Measurements from ENCODE around the gene OR6A2.

Gene OR6A2

DNA sequence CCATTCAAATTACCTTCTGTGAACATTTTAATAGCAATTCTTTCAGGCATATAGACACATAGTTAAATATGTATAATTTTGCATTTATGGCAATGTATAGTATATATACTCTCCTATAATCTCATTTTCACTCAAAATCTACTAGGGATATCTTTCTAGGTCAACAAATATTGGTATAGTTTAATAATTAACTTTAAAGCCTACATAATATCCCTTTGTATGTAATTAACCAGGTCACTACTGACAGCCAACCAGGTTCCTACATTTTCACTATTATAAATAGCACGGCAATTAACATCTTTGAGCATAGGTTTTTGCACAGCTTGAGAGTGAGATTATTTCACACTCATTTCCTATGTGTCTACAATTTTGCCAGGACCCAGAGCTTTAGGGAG is 43.5 kb downstream of the OR6A2 start:
- DNase-seq (ENCODE audit: low spot score) = no peak

DNA sequence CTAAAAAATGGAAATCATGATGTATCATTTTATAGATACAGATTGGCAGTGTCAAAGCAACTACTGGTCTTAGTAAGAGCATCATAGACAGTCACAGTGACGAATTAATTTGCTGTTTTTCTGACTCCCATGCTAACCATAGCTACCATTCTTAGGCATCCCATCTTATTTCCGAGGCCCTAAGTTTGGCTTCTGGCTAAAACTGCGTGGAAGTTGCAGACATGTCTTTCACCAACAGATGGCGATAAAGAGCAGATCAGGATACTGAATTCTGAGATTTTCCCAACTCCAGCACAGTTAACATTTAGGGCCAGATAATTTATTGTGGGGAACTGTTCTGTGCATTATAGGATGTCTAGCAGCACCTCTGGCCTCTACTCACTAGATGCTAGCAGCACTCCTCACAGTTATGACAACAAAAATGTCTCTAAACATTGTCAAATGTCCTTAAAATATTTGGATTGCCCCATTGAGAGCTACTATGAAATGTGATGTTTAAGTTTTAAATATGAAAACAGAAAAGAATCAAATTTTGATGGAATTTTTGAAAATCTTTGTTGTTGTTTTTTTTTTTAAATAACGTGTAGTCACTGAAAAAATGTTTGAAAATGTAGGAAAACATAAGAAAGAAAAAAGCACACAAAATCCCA is 44.1 kb downstream of the OR6A2 start:
- DNase-seq (ENCODE audit: low spot score) = peak; percentile 50

DNA sequence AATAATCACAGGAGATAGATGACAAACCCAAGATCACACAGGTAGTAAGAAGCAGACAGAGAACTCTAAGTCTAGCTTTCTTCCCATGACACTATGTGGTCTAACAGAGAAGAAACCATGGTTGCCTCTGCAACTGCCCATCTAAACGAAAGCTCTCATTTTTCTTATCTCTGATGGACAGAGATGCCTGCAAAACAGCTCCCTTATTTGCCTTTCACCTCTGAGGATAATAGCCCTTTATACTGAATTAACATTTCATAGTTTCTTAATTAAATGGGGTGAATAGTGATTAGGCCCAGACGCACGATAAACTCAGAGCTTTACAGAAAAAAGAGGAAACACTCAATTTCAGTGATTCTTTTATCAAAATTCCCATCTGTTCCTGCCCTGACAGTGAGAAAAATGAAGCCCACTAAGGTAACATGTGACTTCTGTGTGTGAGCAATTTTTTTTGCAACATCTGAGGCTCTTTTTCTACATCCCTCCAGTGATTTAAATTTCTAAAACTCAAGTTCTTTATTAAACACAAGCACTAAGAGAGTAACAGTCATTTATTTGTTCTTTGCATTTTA is 52.3 kb downstream of the OR6A2 start:
- DNase-seq (ENCODE audit: low spot score) = no peak

DNA sequence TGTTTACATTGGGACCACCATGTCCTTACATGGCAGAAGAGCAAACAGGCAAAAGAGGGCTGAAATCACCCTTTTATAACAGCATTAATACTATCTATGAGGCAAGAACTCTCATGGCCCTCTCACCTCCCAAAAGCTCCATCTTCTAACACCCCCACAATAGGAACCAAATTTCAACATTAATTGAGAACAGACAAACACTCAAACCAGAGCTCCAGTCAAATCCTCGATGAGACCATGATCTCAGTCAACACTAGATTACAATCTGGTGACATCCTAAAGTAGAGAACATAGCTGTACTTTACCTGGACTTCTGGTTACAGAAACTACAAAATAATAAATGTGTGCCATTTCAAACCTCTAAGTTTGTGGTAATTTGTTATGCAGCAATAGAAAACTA is 52.9 kb downstream of the OR6A2 start:
- no peak for DNase-seq (ENCODE audit: low spot score)

DNA sequence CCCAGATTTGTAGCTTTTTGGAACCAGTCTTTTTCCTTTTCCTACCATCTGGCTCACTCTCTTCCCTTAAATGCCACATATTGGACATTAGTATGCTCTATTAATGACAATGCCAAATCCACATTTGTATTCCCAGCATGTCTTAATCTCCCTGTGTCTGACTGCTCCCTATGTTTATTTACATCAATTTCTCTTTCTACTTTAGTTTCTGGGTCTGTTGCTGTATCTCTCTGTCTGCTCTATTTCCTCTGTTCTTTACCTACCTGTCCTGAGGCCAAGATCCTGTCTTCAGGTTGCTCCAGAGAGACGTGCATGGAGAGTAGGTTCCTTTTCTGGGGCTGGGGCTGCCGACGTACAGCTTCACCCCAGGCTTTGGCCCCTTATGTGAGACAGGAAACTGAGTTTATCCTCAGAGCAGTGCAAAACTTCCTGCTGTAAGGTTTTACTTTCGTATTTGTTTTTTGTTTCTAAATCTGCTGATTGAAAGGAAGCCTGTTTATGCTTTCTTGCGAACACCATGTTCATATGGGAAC is 53.3 kb downstream of the OR6A2 start:
- no peak for DNase-seq (ENCODE audit: low spot score)

DNA sequence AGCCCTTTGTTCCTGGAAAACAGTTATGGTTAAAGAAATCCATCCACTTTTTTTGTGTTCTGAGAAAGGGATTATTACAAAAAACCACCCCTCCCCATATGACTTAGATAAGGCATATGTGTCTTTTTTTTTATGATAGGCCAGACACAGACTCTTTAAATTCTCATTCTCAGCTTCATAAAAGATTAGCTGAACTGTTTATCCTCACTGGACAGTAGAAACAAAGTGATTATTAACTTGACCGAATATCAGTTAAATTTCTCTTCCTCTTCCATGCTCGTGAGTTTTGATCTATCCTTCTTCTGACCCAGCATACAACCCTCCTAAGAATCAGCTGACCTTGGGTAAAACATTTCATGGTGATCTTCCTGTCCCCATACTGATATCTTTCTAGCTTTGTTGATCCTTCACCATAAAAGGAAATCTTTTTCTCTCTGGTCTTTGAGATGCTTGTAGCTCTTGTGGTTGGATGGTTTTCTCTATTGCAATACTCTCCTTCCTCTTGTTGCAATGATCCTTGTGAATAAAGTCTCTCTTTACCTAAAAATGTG is 53.9 kb downstream of the OR6A2 start:
- no peak for DNase-seq (ENCODE audit: low spot score)

DNA sequence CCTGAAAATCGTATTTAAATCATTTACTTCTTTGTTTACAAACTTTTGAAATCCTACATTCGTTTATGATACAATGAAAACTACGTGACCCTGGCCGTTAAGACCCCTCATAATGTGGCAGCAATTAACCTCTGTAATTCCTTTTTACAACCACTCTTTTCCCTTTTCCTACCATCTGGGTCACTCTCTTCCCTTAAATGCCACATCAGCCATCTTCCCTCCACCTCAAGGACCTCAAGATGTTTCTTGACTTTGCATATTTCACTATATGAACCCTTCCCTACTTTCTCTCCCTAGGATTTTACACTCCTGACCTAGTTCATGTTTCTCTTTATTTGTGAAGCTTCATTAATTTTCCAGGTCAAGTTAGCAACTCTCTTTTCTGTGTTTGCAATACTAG is 54.5 kb downstream of the OR6A2 start:
- no peak for DNase-seq (ENCODE audit: low spot score)

DNA sequence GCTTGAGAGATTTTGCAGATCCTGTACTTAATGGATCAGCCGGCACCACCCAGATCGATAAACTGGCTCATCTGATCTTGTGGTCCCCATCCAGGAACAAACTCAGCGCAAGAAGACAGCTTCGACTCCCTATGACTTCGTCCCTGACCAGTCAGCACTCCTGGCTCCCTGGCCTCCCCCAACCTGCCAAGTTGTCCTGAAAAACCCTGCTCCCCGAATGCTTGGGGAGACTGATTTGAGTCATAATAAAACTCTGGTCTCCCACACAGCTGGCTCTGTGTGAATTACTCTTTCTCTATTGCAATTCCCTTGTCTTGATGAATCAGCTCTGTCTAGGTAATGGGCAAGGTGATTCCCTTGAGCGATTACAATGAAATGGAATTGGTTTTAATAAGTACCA is 57.2 kb downstream of the OR6A2 start:
- DNase-seq (ENCODE audit: low spot score) = no peak
